ENCODE measurements around the gene INPP1.
A peak's percentile ranks its signal among the peaks of the same experiment; 100 is the strongest.

The INPP1 gene

DNA sequence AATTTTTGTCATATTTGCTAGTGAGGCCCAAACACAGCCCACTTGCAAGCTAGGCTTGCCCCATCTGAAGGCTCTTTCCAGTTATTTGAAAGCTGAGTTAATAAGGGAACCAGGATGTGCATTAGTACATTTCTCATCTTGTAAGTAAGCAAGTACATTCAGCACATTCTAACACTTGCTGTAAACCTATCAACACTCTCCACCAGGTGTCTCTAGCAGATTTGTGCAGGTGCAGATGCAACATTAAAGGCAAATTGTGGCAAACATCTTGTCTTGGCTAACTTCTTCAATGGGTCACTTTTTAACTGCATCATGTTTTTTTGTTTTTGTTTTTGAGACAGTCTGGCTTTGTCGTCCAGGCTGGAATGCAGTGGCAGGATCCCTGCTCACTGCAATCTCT is 39.5 kb downstream of the INPP1 start:
- no peaks in the 10 kb centered on the region for H3K36me3 ChIP-seq (replicated peaks; ENCODE audit: insufficient read depth, low read length)
- peak; percentile 73 for DNase-seq
- TF ChIP-seq CTCF (IDR thresholded peaks at IDR 0.05; ENCODE audit: low read length) (peak; percentile 71), EZH2phosphoT487 (IDR thresholded peaks at IDR 0.05; ENCODE audit: low read length) (no peak), EZH2 (optimal IDR thresholded peaks at IDR 0.05; ENCODE audit: low read depth, low read length) (no peak)
- H3K4me1 ChIP-seq (ENCODE audit: low read length) = no peaks in the 10 kb centered on the region
- no peak overlapping the region for H3K9ac ChIP-seq (ENCODE audit: low read length)
- H2AFZ ChIP-seq (ENCODE audit: low read length) = no peak overlapping the region
- no peaks in the 10 kb centered on the region for H3K9me3 ChIP-seq (replicated peaks; ENCODE audit: insufficient read depth, low read length)
- no peaks in the 10 kb centered on the region for H3F3A ChIP-seq (ENCODE audit: insufficient read depth, low read length)
- no peak overlapping the region for H3K4me3 ChIP-seq (ENCODE audit: low read length)
- no peaks in the 10 kb centered on the region for H3K9me2 ChIP-seq (replicated peaks; ENCODE audit: insufficient read depth, low read length)
- H3K27me3 ChIP-seq (replicated peaks; ENCODE audit: insufficient read depth, low read length) = no peaks in the 10 kb centered on the region
- no peaks in the 10 kb centered on the region for H3K79me2 ChIP-seq (ENCODE audit: low read length)
- H3K27ac ChIP-seq (ENCODE audit: low read length) = no peak overlapping the region
- H4K20me1 ChIP-seq (ENCODE audit: insufficient read depth, low read length) = no peaks in the 10 kb centered on the region
- no peak overlapping the region for H3K4me2 ChIP-seq (ENCODE audit: low read depth, low read length)

DNA sequence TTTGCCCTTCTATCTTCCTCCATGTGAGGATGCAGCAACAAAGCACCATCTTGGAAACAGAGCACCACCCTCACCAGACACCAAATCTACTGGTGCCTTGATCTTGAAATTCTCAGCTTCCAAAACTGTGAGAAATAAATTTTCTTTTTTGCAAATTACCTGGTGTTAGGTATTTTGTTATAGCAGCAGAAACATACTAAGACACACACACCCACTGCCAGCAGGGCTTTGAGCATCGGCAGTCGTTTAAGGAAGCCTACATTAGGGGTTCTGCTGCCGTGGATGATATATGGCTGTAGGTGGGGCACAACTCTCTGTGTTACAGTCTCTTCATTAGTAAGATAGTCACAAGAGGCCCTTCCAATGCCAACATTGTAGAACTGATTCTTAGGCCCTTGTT is 44.0 kb downstream of the INPP1 start:
- H3K9ac ChIP-seq (ENCODE audit: low read length) = no peak overlapping the region
- no peaks in the 10 kb centered on the region for H3K4me1 ChIP-seq (ENCODE audit: low read length)
- no peaks in the 10 kb centered on the region for H3K9me3 ChIP-seq (replicated peaks; ENCODE audit: insufficient read depth, low read length)
- H3K4me3 ChIP-seq (ENCODE audit: low read length) = no peak overlapping the region
- H3K9me2 ChIP-seq (replicated peaks; ENCODE audit: insufficient read depth, low read length) = no peaks in the 10 kb centered on the region
- no peaks in the 10 kb centered on the region for H3K27me3 ChIP-seq (replicated peaks; ENCODE audit: insufficient read depth, low read length)
- no peak for DNase-seq
- H3K79me2 ChIP-seq (ENCODE audit: low read length) = no peaks in the 10 kb centered on the region
- no peaks in the 10 kb centered on the region for H3F3A ChIP-seq (ENCODE audit: insufficient read depth, low read length)
- H4K20me1 ChIP-seq (ENCODE audit: insufficient read depth, low read length) = no peaks in the 10 kb centered on the region
- H3K36me3 ChIP-seq (replicated peaks; ENCODE audit: insufficient read depth, low read length) = no peaks in the 10 kb centered on the region
- H2AFZ ChIP-seq (ENCODE audit: low read length) = no peak overlapping the region
- TF ChIP-seq EZH2phosphoT487 (IDR thresholded peaks at IDR 0.05; ENCODE audit: low read length) = no peak
- no peak for TF ChIP-seq EZH2 (optimal IDR thresholded peaks at IDR 0.05; ENCODE audit: low read depth, low read length)
- TF ChIP-seq CTCF (IDR thresholded peaks at IDR 0.05; ENCODE audit: low read length) = no peak
- no peak overlapping the region for H3K27ac ChIP-seq (ENCODE audit: low read length)
- H3K4me2 ChIP-seq (ENCODE audit: low read depth, low read length) = no peak overlapping the region

DNA sequence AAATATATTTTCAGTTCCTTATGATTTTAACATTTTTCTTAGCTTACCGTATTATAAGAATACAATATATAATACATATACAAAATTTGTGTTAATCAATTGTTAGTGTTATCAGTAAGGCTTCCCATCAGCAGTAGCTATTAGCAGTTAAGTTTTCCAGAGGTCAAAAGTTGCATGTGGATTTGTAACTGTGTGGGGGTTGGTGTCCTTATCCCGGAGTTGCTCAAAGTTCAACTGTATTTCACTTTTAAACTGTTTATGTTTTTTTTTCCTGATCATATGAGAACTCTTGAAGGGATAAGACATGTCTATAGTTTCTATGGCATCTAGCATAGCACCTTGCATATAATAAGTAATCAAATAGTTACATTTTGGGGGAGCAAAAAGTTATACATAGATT is 52.9 kb downstream of the INPP1 start:
- Histone ChIP-seq H3K27me3 (replicated peaks; ENCODE audit: insufficient read depth, low read length) (no peaks in the 10 kb centered on the region), H3K9me3 (replicated peaks; ENCODE audit: insufficient read depth, low read length) (no peaks in the 10 kb centered on the region), H3K27ac (ENCODE audit: low read length) (no peak overlapping the region), H3K4me3 (ENCODE audit: low read length) (no peak overlapping the region), H3K4me1 (ENCODE audit: low read length) (no peaks in the 10 kb centered on the region), H3K36me3 (replicated peaks; ENCODE audit: insufficient read depth, low read length) (no peaks in the 10 kb centered on the region), H3K9ac (ENCODE audit: low read length) (no peak overlapping the region), H2AFZ (ENCODE audit: low read length) (no peak overlapping the region), H4K20me1 (ENCODE audit: insufficient read depth, low read length) (no peaks in the 10 kb centered on the region), H3F3A (ENCODE audit: insufficient read depth, low read length) (no peaks in the 10 kb centered on the region), H3K79me2 (ENCODE audit: low read length) (no peaks in the 10 kb centered on the region), H3K4me2 (ENCODE audit: low read depth, low read length) (no peak overlapping the region), H3K9me2 (replicated peaks; ENCODE audit: insufficient read depth, low read length) (no peaks in the 10 kb centered on the region)
- DNase-seq = no peak
- TF ChIP-seq EZH2phosphoT487 (IDR thresholded peaks at IDR 0.05; ENCODE audit: low read length) = no peak
- TF ChIP-seq EZH2 (optimal IDR thresholded peaks at IDR 0.05; ENCODE audit: low read depth, low read length) = no peak
- TF ChIP-seq CTCF (IDR thresholded peaks at IDR 0.05; ENCODE audit: low read length) = no peak

Measured in MM.1S (cell line).